Mesothelial cell of epicardium (in vitro differentiated cells): Measurements from ENCODE around the gene SYNGR3. TPM values are rescaled to one million over a fixed set of nuclear protein-coding genes. Genes with fewer than 3 reads are reported as not detected.

Experiments
- DNase-seq, 2 experiments: peaks; one replicate each; pipeline ENCODE4 v3.0.0; 2021; ENCODE audit warnings: low spot score in 2 of 2; ENCODE audit not compliant: unreplicated experiment in 2 of 2
- H3K27ac Mint-ChIP-seq: 2 replicates; pipeline ENCODE4 v1.8.0; 2021; ENCODE audit warnings: mixed read lengths
- H3K27me3 Mint-ChIP-seq: 2 replicates; pipeline ENCODE4 v1.8.0; 2021; ENCODE audit warnings: low read depth, mixed read lengths
- H3K36me3 Mint-ChIP-seq: 2 replicates; pipeline ENCODE4 v1.8.0; 2021; ENCODE audit warnings: mixed read lengths
- H3K4me1 Mint-ChIP-seq: 2 replicates; pipeline ENCODE4 v1.8.0; 2021; ENCODE audit warnings: mixed read lengths
- H3K4me3 Mint-ChIP-seq: 2 replicates; pipeline ENCODE4 v1.8.0; 2021; ENCODE audit warnings: mild to moderate bottlenecking, moderate library complexity, mixed read lengths
- H3K9me3 Mint-ChIP-seq: 2 replicates; pipeline ENCODE4 v1.8.0; 2021; ENCODE audit warnings: mixed read lengths
- CTCF ChIP-seq: fragments of 200-600 bp; sonication (generic); IDR thresholded peaks from one replicate; pipeline ENCODE4 v1.5.0; 2021; ENCODE audit warnings: antibody characterized with exemption; ENCODE audit not compliant: unreplicated experiment
- total RNA-seq: library from RNA; stranded (reverse); gene quantifications from 3 replicates; pipeline ENCODE4 v1.2.1, GENCODE V29; 2021

The SYNGR3 gene
- total RNA-seq, 1 donor from 2014 or later, result 1.0 TPM

- H3K27ac Mint-ChIP-seq, result no peak overlapping the region
- H3K4me1 Mint-ChIP-seq, result peaks cover 9% of the 10 kb centered on the region
- H3K9me3 Mint-ChIP-seq, result no peaks in the 10 kb centered on the region
- H3K36me3 Mint-ChIP-seq, result peaks cover 13% of the 10 kb centered on the region
- peaks cover 40% of the 10 kb centered on the region for H3K27me3 Mint-ChIP-seq
- peak overlapping the region; percentile 47 for H3K4me3 Mint-ChIP-seq
- no peak for TF ChIP-seq CTCF
- no peak for DNase-seq
Measured at GRCh38 chr16:1990351-1991134, 773 bp downstream of the SYNGR3 start.

- DNase-seq, result no peak
- Mint-ChIP-seq H3K27me3 (peaks cover 40% of the 10 kb centered on the region), H3K4me1 (peaks cover 9% of the 10 kb centered on the region), H3K4me3 (peak overlapping the region; percentile 47), H3K36me3 (peaks cover 15% of the 10 kb centered on the region), H3K9me3 (no peaks in the 10 kb centered on the region), H3K27ac (no peak overlapping the region)
- no peak for TF ChIP-seq CTCF
Measured at GRCh38 chr16:1991135-1991551, 1.4 kb downstream of the SYNGR3 start.

- no peak for TF ChIP-seq CTCF
- H3K36me3 Mint-ChIP-seq, result peaks cover 11% of the 10 kb centered on the region
- no peak for DNase-seq
- H3K27ac Mint-ChIP-seq, result no peak overlapping the region
- H3K9me3 Mint-ChIP-seq, result no peaks in the 10 kb centered on the region
- H3K4me3 Mint-ChIP-seq, result peak overlapping the region; percentile 47
- H3K4me1 Mint-ChIP-seq, result peaks cover 9% of the 10 kb centered on the region
- H3K27me3 Mint-ChIP-seq, result peaks cover 39% of the 10 kb centered on the region
Measured at GRCh38 chr16:1991588-1991947, 1.8 kb downstream of the SYNGR3 start.

- Mint-ChIP-seq H3K9me3 (no peaks in the 10 kb centered on the region), H3K27me3 (peaks cover 39% of the 10 kb centered on the region), H3K36me3 (peaks cover 7% of the 10 kb centered on the region), H3K4me3 (no peak overlapping the region), H3K4me1 (peaks cover 9% of the 10 kb centered on the region), H3K27ac (no peak overlapping the region)
- DNase-seq, result peak; percentile 79 to 82
- no peak for TF ChIP-seq CTCF
Measured at GRCh38 chr16:1991948-1992703, 2.4 kb downstream of the SYNGR3 start.

GRCh38 chr16:1992704-1993317, 3.0 kb downstream of the SYNGR3 start:
- Mint-ChIP-seq H3K9me3 (no peaks in the 10 kb centered on the region), H3K4me1 (peaks cover 9% of the 10 kb centered on the region), H3K4me3 (no peak overlapping the region), H3K36me3 (peaks cover 10% of the 10 kb centered on the region), H3K27ac (no peak overlapping the region), H3K27me3 (peaks cover 38% of the 10 kb centered on the region)
- TF ChIP-seq CTCF, result no peak
- DNase-seq, result no peak
